HG02852 (cell line): Measurements from ENCODE around the gene PTPRT.

Experiments
- ATAC-seq: cut with Tn5 transposase; IDR thresholded peaks from one replicate; pipeline ENCODE4 v1.9.1; 2021; ENCODE audit warnings: mild to moderate bottlenecking, moderate library complexity; ENCODE audit not compliant: unreplicated experiment

The PTPRT gene

GRCh38 chr20:42576167-42576566 is 613.5 kb downstream of the PTPRT start:
- ATAC-seq, result no peak

DNA sequence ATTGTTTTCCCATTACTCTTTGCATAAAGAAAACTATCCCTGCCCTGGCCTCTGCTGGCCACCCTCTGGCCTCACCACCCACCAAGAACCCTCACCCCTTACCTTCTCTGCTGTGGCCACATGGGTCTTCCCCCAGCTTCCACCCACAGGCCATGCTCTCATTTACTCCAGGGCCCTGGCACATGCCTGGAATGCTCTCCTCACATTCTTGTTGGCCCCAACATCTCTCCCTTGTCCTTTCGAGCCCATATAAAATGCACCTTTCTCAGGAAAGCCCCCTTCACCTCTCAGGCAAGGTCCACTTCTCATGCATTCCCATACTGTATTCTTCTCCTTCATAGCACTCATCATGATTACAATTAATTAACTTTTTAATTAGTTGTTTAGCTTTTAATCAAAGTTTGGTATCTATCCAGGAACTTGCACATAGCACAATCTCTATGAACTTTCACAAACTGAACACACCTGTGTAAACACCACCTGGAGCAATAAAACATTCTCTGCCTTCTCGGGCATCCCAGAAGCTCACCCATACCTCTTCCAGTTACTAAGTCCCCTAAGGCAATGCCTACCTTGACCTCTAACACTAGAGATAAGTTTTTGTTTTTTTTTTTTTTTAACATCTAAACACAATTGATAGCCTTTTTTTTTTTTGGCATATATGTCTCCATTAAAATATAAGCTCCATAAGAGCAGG is 617.2 kb downstream of the PTPRT start:
- no peak for ATAC-seq

- ATAC-seq, result no peak
These were observed 622.3 kb downstream of the PTPRT start for GRCh38 chr20:42567409-42567808.

DNA sequence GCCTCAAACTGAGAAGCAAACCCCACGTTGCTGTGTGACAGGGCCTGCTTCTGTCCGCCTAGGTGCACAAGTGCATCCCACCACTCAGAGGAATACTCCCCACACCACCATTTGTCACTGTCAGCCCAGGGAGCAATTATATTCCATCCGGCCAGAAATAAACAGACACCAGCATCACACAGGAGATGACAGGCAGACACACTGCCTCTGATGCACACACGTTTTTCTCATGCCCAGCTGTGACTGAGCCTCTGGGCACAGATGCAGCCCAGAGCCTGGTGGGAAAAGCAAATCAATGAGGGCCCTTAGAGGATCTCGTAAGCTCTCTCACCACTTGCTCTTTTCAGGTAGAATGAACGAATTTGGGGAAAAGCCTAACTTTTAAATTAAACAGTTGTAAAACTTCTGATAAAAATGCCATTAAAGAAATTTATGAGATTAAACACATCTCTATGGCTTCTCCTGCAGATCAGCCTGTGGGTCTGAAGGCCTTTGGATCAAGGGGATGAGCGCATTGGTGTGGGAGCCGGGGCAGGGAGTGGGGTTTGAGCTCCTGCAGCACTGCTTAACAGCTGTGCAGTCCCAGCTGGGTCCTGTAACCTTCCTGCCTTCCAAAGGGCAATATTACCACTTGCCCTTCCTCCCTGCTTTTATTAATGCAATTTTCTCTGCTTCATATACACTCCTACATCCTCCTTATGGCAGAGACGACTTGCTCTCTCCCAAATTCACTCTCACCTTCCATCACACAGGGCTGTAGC is 624.3 kb downstream of the PTPRT start:
- ATAC-seq, result no peak

- ATAC-seq, result no peak
These were observed 630.0 kb downstream of the PTPRT start for GRCh38 chr20:42559665-42560064.

DNA sequence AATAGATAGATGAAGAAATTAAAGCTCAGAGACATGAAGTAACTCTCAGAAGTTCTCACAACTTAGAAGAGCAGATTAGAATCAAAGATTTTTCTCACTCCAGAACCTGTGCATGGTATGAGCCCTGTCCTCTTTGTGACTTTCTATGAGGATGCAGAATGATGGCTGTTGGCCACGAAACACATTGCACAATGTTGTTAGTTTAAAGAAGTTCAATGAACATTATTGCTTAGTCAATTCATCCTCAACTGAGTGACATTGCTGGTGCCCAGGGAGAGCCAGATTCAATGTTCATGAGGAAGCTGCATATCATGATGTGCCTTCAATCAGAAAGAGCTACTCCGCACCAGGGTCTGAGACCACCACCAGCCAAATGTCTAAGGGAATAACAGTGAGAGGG is 633.1 kb downstream of the PTPRT start:
- ATAC-seq, result no peak

- ATAC-seq, result peak; percentile 67
These were observed 636.3 kb downstream of the PTPRT start for GRCh38 chr20:42553374-42553773.

DNA sequence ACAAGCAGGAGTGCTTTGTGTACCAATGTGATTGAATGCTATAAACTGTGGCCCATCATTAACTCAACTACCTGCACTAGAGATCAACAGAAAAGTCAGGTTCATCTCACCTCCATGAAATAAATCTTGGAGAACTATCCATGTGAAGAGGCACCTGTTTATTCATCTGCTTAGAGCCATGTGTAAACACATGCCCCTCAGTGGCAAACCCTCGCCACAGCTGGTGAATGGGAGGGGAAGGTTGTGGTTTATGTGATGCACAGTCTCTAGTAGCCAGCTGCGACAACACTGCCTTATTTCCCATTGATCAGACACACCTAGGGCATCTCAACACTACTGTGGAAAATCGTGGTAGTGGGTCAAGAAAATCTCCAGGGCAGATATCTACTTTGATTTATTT is 640.2 kb downstream of the PTPRT start:
- ATAC-seq, result no peak

DNA sequence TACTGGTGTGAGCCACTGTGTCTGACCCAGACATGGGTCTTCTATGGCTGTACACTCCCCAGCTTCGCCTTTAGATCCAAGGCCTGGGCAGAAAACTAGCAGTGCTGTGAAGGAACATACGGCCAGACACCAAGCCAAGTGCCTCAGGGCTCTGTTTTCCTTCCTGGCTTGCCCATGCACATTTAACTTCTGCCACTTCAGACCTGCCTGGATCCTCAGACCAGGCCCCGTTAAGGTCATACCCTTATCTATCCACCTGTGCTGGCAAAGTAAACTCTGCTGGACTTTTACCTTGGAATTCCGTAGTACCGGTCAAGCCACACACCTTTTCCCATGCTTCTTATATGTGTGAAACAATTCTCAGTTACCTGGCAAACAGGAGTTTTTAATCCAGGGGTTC is 644.8 kb downstream of the PTPRT start:
- ATAC-seq, result no peak

DNA sequence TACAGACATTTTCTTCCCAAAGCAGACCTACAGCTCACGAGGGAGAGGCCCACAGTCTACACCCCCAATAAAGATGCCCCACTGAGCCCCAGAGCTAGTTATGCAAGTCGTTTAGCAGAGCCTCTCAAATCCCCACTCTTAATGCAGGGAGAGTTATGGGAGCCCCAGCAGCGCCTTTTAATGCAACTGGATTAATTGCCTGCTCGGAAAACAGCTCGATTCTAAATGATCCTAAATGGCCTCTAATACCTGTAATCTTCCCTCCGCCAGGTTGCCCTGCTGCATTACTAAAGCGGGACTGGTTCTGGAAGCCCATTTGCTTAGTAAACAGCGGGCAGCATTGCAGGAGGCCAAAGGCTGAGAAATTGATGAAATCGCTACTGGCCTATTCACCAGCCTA is 656.9 kb downstream of the PTPRT start:
- ATAC-seq, result no peak

DNA sequence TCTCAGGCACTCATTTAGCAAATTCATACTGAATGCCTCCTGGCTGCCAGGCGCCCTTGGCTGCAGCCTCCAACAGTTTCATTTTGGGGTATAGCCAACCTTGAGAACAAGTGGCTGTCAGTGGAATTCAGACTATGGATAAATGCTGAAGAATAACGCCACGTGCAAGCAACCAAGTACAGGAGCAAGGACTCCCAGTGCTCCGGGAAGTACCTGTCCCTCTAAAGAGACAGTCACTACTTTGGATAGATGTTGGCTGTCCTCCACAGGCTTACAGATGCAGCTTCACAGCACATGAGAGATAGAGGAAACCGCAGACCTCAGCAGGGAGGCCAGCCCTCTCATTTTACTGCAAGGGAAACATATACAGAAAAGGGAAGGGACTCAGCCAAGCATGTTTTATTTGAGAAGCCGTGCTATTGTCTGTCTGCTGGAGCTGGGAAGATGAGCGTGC is 658.2 kb downstream of the PTPRT start:
- no peak for ATAC-seq

DNA sequence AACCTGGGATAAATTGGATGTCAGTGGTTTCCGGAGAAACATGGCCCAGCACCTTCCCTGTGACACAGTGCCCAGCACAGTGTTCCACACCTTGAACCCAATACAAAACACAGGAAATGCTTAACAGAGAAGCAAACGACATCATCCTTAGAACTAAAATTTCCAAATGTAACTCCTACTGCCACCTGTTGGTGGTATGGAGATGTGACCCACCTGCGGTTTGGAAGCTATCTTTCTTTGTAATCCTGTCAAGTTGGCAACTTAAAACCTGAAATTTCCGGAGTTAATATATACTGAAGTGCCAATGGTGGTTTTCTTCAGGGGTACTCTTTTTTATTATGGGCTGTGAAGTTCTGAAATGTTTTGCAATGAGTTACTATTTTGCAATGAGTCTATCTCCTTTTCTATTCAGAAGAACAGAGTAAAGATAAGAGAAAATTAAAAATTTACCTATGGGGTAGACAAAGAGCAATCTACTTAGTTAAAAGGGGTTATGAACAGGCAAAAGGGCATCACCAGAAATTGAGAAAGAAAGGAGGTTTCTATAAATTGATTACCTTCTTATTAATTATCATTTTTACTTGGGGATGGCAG is 658.8 kb downstream of the PTPRT start:
- no peak for ATAC-seq

DNA sequence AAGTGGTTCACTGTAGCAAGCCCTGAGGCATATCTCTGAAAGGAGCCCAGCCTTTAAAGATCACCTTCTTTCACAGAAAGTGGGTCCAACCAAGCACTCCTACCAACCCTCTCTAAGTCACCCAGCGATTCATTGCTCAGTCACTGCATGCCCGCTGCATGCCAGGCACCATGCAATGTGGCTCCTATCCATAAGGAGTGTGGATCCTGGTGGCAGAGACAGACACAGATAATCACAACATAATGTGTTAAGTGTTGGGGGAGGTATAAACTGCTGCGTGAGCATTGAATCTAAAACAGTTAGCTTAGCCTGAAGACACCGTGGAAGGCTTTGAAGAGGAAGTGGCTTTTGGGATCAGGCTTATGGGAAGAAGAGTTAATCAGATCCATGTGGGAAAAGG is 659.5 kb downstream of the PTPRT start:
- no peak for ATAC-seq

- ATAC-seq, result no peak
These were observed 665.6 kb downstream of the PTPRT start for GRCh38 chr20:42524058-42524457.

DNA sequence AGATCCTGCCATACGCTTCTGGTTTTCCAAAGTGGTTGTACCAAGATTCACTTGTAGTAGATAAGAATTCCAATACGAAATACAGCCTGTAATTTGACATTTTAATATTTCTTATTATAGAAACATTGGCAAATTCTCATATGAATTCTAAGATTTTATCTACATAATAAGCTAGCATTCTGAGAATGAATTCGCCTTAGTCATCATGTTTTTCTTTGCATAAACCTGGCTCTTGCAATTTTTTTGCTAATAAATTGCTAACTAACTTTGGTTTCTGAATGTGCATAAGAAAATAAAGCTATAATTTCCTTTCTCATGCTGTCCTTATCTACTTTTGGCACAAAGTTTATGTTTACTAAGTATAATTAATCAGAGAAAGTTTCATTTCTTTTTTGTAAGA is 673.0 kb downstream of the PTPRT start:
- ATAC-seq, result no peak

- no peak for ATAC-seq
These were observed 679.0 kb downstream of the PTPRT start for GRCh38 chr20:42510686-42511085.

DNA sequence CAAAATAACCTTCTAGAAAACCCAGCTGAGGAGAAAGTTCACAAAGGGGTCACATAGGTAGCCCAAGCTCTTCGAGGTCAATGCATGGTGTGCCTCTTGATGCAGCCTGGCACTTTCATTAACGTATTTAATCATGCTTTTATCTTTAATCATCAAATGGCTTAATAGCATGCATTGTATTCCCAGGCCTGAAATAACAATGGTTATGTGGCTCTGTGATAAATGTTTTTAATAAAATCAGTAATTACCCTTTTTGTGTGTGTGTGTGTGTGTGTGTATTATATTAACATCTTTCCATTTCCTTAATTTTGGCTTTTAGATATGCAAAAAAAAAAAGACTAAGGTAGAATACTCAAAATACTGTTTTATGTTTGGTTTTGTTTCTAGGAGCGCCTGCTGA is 681.8 kb downstream of the PTPRT start:
- ATAC-seq, result no peak

DNA sequence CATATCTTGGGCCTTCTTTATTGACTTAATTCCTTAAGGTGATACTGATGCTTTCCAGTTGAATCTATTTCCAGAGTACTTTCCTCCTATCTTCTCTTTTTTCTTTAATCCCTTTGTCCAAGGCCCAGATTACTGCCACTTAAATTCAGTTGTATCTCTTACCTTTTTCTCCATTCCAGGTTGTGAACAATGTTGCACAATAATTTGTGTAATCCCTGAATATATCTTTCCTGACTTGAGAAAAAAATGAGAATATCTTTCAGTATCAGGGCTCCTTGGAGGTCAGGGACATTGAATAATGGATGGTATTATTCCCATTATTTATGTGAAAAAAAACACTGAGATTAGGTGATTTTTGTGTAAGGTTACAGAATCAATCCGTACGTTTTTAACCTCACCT is 683.3 kb downstream of the PTPRT start:
- no peak for ATAC-seq

DNA sequence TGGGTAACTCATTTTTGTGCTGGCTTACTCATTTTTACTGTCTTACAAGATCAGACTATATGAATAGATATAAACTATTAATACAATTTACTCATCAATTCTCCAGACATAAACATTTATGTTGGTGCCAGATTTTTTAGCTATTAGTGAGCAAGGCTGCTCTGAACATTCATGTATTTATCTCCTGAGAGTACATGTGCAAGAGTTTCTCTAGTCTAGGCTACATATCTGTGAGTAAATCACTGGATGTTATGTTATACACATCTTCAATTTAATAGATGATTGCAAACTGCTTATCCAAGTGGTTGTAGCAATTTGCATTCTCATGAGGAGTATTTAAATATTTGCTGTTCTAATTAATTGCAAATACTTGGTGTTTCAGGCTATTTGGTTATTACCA is 687.1 kb downstream of the PTPRT start:
- no peak for ATAC-seq

DNA sequence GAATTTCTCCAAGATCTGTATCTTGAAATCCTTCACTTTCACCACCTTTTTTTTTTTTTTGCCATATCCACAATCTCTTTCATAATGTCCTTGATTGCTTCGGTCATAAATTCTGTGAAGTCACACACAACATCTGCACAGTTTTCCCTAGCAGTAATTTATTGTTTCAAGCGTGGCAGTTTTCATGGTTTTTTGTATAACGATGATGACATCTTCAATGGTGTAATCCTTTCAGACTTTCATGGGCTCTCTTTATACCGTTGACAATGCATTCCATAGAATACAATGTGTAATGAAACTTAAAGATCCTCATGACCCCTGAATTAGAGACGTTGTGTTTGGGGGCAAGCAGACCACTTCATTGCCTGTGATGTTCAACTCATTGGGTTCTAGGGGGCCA is 693.1 kb downstream of the PTPRT start:
- no peak for ATAC-seq

GRCh38 chr20:42494290-42494689 is 695.4 kb downstream of the PTPRT start:
- no peak for ATAC-seq

DNA sequence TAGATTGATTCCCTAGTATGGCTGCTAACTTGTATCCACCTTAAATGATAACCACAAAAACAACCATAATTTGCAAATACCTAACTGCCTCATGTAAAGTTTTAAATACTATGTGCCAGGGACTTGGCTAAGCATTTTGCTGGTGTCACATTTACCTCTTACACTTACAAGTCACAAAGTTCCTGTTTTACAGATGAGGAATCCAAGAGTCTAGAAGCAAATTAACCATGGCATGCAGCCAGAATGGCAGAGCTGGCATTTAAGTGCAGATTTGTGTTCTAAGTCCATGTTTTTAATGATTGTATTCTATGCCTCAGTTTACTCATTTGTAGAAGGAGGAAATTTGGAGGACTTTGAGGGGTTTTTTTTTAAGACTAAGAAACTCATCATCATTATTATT is 696.7 kb downstream of the PTPRT start:
- no peak for ATAC-seq
